ENCODE measurements around the gene APOO.
"Not testable (repeated sequence)": the region's sequence is repeated elsewhere in the genome, so short reads cannot be mapped to it uniquely, and the experiment has no call there.

Gene APOO

DNA sequence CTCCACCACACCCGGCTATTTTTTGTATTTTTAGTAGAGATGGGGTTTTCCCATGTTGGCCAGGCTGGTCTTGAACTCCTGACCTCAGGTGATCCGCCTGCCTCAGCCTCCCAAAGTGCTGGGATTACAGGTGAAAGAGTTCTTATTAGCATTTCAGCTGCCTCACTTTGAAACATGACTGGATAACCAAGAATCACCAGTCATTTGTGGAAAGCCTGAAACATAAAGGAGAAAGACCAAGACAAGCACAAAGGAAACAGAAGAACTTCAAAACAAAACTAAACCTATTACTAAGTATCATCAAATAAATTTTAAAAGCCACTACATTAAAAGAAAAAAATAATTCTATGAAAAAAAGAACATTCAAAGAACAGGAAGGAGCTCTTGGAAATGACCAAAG lies 45.8 kb downstream of the APOO start:
- not testable (repeated sequence) for DNase-seq (ENCODE audit: extremely low read depth in 1 of 2, low read depth in 1 of 2)

DNA sequence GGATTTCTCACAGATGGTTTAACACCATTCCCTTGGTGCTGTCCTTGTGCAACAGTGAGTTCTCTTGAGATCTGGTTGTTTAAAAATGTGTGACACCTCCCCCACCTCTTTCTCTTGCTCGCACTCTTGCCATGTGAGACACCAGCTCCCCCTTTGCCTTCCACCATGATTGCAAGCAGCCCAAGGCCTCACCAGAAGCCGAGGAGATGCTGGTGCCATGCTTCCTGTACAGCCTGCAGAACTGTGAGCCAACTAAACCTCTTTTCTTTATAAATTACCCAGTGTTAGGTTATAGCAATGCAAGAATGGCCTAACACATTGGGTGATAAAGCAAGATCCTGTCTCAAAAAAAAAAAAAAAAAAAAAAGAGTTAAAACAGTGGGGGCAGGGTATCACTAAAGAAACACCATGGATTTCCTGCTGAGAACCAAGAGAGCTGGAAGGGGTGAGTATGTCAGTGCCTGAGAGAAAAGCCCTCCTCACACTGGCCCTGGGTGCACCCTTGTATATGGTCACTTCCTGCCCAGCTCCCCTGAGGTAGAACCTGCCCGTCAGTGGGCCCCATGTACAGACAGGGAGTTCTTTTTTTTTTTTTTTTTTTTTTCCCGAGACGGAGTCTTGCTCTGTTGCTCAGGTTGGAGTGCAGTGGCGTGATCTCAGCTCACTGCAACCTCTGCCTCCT lies 46.4 kb downstream of the APOO start:
- DNase-seq (ENCODE audit: extremely low read depth in 1 of 2, low read depth in 1 of 2), result no peak

DNA sequence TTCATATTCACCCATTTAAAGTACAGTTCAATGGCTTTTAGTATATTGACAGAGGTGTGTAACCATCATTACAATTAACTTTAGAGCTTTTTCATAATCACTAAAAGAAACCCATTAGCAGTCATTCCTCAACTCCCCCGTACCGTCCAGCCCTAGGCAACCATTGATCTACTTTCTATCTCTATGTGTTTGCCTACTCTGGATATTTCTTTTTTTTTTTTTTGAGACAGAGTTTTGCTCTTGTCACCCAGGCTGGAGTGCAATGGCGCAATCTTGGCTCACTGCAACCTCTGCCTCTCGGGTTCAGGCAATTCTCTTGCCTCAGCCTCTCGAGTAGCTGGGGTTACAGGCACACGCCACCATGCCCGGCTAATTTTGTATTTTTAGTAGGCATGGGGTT lies 48.5 kb downstream of the APOO start:
- DNase-seq (ENCODE audit: extremely low read depth in 1 of 2, low read depth in 1 of 2), result not testable (repeated sequence)

DNA sequence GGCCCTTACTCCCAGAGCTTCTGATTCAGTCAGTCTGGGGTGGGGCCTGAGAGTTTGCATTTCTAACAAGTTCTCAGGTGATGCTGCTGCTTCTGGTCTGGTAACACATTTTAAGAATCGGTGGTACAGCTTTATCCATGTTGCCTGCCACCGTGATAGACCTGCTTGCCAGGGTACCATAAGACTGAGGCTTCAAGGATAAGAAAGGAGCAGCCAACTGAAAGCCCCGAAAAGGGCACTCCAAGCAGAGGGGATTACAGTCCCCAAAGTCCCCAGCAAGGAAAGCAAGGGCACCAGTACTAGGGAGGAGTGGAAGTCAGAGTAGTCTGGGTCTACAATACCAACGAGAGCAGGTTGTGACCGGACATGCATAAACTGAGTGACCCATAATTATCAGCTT lies 49.8 kb downstream of the APOO start:
- DNase-seq (ENCODE audit: extremely low read depth in 1 of 2, low read depth in 1 of 2), result no peak

DNA sequence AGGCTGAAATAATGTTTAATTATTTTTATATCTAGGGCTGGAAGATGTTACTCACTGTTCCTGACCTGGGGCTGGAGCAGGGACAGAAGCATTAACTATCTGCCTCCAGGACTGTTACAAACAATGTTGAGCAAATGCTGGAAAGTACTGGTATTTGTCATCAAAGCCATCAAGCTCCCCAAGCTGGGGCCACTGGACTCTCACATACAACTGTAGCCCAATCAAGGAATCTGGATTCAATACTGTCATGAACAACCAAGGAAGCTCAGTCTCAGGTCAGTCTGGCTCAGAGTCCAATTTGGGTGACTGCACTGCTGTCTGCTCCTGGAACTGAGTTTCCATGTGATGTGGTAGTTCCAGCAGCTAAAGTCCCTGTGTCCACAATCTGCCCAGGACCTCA lies 50.4 kb downstream of the APOO start:
- no peak for DNase-seq (ENCODE audit: extremely low read depth in 1 of 2, low read depth in 1 of 2)

DNA sequence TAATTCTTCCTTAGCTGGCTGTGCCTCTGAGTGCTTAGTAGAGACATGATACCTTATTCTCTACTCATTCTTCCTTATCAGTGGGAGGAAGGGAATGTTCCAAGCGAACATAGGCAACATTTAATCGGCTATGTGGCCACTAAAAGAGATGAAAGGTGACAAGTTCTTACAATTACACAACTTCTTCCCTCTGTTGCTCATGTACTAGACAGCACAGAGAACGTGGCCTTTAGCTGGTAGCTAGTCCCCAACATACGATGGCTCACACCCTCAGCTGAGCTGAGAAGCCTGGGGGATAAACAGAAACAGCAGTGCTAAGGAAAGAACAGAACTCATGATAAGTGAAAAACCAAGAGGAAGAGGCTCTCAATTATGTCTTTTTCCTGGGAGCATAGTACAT lies 52.2 kb downstream of the APOO start:
- no peak for DNase-seq (ENCODE audit: extremely low read depth in 1 of 2, low read depth in 1 of 2)

DNA sequence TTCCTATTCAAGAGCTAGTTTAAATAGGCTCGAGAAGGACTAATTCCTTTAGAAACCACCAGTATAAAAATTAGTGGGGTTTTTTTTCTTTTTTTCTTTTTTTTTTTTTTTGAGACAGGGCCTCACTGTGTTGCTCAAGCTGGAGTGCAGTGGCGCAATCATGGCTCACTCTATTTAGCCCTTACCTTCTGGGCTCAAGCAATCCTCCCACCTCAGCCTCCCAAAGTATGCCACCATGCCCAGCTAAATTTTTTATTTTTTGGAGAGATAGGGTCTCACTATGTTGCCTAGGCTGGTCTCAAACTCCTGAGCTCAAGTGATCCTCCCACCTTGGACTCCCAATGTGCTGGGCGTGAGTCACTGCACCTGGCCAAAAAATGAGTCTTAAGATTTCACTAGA lies 52.8 kb downstream of the APOO start:
- DNase-seq (ENCODE audit: extremely low read depth in 1 of 2, low read depth in 1 of 2), result no peak

DNA sequence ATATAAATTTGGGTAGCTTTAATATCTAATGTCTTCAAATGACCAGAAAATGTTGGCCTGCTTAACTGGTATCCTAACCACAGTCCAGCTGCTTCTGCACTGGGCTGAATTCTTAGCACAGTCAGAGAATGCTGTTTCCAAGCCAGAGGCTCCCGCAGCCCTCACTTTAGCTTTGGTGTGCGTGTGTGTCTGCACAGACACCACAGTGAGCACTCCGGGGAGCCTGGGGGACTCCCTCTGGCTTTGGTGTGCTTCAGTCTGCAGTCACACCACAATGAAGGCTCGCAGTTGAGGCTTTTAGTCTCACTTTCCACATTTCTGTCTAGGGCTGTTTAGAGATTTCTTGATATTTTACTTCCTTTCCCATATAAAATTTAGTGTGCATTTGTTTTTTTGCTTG lies 53.6 kb downstream of the APOO start:
- no peak for DNase-seq (ENCODE audit: extremely low read depth in 1 of 2, low read depth in 1 of 2)

DNA sequence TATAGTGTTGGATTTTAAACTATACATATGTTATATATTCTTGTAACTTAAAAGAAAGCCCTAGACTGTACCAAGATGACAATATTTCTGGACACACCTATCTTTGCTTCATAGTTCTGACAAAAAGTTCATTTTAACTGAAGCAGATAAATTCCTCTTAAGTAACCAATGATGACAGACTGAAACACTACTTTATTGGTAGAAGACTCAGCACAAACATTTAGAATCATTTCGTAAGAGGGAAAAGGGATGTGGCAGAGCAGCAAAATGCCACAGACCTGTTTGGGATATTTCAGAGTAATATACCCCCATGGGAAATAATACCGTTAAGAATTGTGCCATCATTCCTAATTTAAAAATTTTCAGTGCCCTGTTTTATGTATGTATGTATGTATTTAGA lies 56.2 kb downstream of the APOO start:
- DNase-seq (ENCODE audit: extremely low read depth in 1 of 2, low read depth in 1 of 2), result no peak

DNA sequence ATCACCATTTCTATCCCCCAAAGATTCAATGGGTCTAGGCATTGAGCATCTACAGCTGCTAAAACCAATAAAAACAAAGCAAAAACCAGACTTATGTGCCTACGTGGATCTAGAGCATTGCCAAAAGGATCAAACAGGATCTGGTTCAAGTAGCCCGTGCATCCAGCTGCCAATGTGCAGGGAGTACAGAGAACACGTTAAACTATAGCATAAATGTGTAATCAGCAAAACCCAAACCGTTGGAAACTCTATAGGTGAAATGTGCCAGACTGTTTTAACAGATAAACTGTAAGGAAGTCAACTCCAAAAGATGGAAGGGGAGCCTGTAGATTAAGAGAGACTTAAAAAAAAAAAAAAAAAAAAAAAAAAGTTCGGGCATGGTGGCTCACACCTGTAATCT lies 58.5 kb downstream of the APOO start:
- no peak for DNase-seq (ENCODE audit: extremely low read depth in 1 of 2, low read depth in 1 of 2)

DNA sequence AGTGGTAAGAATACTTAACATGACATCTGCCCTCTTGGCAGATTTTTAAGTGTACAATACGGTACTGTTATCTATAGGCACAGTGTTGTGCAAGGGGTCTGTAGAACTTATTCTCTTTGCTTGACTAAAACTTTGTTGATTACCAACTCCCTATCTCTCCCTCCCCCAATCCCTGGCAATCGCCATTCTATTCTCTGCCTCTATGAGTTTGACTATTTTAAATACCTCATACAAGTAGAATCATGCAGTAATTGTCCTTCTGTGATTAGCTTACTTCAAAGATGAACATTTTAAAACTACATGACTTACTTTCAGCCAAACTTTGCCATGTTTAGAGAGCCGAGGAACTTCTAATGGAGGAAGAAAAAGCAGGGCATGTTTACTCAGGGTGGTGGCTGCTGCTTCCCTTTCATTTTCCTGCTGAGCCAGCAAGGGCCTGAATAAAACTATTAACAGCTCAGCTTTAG lies 62.4 kb downstream of the APOO start:
- DNase-seq (ENCODE audit: extremely low read depth in 1 of 2, low read depth in 1 of 2), result no peak

DNA sequence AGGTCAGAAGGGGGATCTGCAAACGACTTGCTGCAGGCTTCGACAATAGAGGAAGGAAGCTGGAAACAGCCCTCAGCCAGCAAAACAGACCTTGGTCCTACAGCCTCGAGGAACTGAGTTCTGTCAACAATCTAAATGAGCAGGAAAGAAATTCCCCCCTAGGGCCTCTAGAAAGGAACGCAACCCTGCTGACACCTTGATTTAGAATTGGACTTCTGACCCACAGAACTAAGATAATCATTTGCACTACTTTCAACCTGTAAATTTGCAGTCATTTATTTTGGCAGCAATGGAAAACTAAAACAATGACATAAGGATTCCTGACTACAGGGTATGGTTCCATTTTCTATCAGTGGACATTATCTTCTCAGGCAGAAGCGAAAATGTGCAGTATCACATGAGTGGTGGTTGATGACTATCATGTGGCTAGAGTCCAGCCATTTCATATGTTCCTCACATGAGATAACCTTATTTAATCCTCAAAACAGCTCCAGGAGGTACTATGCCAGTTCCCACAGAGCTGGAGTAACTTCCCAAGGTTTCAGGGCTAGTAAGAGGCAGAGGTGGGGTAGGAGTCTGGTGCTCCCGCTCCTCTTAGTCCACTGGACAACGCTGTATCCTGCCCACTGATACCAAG lies 63.1 kb downstream of the APOO start:
- no peak for DNase-seq (ENCODE audit: extremely low read depth in 1 of 2, low read depth in 1 of 2)

DNA sequence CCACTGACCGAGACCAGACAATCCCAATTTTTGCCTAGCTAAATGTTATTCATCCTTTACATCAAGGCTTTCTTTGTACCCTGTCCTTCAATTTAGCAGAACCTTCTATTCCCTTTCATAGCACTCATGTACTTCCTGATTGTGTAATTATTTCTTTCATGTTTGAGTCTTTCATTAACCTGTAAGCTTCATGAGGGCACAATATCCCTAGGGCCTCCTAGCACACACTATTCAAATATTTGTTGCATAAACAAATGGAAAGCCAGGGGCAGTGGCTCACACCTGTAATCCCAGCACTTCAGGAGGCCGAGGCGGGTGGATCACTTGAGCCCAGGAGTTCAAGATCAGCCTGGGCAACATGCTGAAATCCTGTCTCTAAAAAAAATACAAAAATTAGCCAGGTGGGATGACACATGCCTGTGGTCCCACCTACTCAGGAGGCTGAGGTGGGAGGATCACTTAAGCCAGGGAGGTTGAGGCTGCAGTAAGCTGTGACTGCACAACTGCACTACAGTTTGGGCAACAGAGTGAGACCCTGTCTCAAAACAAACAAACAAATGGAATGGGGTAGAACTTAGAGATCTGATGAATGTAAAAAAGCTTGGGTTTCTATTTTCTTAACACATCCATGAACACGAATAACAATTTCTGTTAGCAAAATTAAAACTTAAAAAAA lies 65.8 kb downstream of the APOO start:
- no peak for DNase-seq (ENCODE audit: extremely low read depth in 1 of 2, low read depth in 1 of 2)

DNA sequence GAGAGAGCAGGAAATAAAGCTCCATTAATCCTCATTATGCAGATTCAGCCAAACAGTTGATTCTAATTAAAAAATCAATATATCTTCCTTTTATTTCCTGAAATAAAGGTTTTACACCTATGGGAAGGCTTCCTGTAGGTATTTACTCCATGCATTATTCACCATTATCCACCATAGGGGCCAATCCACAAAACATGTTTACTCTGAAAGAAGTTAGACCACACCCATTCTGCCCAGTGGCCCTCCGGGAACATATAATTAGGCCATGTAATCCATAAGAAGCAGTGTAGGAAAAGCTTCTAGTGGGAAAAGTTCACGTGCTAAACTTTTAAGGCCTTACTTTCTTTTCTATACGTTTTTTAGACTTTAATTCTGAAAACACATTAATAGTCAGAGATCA lies 67.1 kb downstream of the APOO start:
- DNase-seq (ENCODE audit: extremely low read depth in 1 of 2, low read depth in 1 of 2), result no peak

DNA sequence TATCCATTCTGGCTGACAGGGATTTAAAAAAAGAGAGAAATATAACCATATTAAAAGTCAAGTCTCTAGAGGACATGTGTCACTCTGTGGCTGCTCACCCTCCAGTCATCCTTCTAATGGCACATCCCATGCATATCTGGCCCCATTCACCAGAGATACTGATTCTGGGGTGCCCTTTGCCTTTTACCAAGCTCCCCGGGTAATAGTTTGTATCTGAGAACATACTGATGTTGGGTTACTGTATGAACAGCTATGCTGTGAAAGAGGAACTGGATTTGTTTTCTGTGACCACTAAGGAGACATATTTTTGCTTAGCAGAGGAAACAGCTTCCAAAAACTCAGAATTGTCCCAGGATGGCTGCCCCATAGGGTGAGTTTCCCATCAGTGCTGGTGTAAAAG lies 68.8 kb downstream of the APOO start:
- DNase-seq (ENCODE audit: extremely low read depth in 1 of 2, low read depth in 1 of 2), result no peak

DNA sequence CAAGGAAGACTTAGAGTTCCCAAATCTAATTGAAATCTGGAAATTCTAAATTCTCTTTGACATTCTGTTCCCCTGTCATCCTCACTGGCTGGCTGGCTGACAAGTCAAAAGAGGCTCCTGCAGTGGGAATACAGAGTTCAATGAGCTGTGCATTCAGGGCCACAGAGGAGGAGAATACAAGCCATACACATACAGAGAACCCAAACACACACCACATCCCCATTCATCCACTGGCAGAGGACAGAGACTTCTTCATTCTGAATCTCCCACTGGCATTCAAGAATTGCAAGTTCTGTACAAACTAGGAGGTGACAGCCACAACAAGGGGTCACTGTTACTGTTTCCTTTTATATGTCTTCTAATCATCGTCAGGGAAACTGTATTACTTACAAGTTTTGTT lies 75.0 kb downstream of the APOO start:
- DNase-seq (ENCODE audit: extremely low read depth in 1 of 2, low read depth in 1 of 2), result no peak

DNA sequence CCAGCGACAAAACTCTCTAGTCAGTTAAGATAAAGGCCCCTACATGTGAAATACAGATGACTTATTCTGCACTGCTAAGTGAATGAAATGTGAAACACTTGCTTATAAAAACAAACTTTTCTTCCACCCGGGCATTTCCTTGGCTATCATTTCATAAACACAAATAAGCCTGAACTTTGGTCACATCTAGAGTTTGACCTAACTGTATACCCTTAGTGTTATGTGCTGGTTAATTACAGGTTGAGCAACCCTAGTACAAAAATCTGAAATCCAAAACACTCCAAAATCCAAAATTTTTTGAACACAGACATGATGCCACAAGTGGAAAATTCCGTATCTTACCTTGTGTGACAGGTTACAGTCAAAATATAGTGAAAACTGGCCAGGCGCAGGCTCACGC lies 78.9 kb downstream of the APOO start:
- no peak for DNase-seq (ENCODE audit: extremely low read depth in 1 of 2, low read depth in 1 of 2)

DNA sequence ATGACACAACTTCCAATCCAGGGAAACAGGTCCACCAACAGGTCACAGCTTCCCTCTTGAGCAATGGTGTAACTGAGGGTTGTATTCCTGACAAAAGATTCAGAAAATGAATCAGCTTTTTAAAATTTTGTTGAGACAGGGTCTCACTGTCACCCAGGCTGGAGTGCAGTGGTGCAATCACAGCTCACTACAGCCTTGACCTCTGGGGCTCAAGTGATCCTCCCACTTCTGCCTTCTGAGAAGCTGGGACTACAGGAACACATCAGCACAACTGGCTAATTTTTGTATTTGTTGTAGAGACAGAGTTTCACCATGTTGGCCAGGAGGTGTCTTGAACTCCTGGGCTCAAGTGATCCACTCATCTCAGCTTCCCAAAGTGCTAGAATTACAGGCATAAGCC lies 81.1 kb downstream of the APOO start:
- no peak for DNase-seq (ENCODE audit: extremely low read depth in 1 of 2, low read depth in 1 of 2)

DNA sequence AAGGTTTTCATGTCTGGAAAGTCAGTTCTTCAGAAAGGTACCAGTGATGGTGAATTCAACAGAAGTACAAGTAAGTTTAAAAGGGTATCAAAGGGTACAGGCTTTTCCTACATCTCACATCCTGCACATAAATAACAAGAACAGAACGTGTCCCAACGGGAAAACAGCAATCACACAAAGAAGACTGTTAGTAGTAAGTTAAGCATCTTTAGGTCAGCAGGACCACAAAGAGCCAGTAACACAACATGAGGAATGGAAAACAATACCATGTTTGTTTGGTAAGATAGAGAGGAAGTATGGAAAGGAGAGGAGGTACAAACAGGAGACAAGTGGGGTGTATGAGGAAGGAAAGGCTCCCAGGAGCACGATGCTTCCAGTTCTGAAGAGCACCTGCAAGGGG lies 81.5 kb downstream of the APOO start:
- no peak for DNase-seq (ENCODE audit: extremely low read depth in 1 of 2, low read depth in 1 of 2)

DNA sequence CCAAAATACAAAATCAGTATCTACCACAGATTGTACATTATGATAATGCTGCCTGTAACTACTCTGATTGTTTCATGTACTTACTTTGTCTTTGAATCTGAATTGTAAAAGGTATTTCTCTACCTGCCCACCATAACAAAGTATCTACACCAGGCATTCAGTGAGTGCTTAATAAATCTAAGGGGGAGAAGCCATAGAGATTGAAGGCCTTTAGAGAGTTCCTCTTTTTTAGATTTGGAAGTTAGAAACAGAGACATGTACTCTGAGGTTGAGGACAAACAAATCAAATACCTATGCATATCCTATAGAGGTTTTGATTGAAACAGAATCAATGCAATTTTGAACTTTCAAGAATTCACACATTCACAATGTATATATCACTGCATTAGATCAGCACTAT lies 82.1 kb downstream of the APOO start:
- no peak for DNase-seq (ENCODE audit: extremely low read depth in 1 of 2, low read depth in 1 of 2)

DNA sequence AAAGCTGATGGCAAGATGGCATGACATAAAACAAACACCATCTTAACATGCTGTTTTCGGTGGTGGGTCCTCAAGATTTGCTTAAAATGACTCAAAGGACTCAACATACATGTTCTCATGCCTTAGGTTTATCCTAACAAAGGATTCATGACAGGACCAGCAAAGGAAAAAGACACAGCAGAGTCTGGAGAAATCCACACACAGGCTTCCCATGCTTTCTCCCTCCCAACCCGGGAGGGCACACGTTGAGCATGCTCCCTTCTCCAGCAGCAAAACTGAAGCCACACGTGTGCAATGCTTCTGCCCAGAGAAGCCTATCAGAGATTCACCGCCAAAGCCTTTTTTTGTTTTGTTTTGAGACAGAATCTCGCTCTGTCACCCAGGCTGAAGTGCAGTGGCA lies 84.9 kb downstream of the APOO start:
- DNase-seq (ENCODE audit: extremely low read depth in 1 of 2, low read depth in 1 of 2), result no peak

DNA sequence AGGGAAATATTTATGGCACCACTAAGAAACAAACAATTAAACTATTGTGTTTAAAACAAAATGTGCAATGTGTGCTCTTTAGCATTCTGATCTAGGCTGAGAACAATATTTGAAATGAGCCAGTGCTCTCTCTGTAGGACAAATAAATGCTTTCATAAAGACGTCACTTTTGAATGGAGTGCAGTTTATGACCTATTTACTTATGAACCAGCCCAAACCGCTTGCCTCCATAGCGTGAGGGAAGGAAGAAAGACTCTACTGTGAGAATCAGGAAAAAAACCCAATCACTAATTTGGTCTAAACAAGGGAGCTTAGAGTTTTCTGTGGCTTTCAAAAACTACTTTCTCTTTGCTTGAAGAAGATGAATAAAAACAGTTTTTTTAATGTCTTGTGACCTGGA lies 85.3 kb downstream of the APOO start:
- DNase-seq (ENCODE audit: extremely low read depth in 1 of 2, low read depth in 1 of 2), result no peak

Measured in activated CD8-positive, alpha-beta memory T cell treated with anti-CD3 and anti-CD28 coated beads for 1 hour (primary cell).